GM12892 (cell line): Measurements from ENCODE around the gene SBSN.

ENCODE experiments used
- DNase-seq: peaks from one replicate; pipeline ENCODE4 v3.0.0; 2011; ENCODE audit not compliant: insufficient read length
- FAIRE-seq: peaks from 2 replicates; lab custom pipeline; 2011; peaks lifted over from hg19 to GRCh38; lab: Jason Lieb, UNC
- POLR2A ChIP-seq: IDR thresholded peaks from 2 replicates; pipeline ENCODE4 v1.6.1; 2011; ENCODE audit warnings: low read depth, low read length, control low read depth
- POLR2AphosphoS5 ChIP-seq: IDR thresholded peaks from 2 replicates; pipeline ENCODE4 v1.6.1; 2011; ENCODE audit warnings: low read depth, low read length, control low read depth
- TAF1 ChIP-seq: IDR thresholded peaks from 2 replicates; pipeline ENCODE4 v1.6.1; 2011; ENCODE audit warnings: low read depth, mild to moderate bottlenecking, control low read depth, low read length, borderline replicate concordance

Gene SBSN

GRCh38 chr19:35510626-35510964 lies 17.5 kb downstream of the SBSN start:
- no peak for TF ChIP-seq POLR2A
- DNase-seq = no peak
- peak; percentile 21 for FAIRE-seq

- TF ChIP-seq POLR2A (peak; percentile 45; the same call in 1 of the 2 replicates), POLR2AphosphoS5 (no peak), TAF1 (peak; percentile 82)
- peak; percentile 94 for DNase-seq
- FAIRE-seq = peak; percentile 93
These were observed 18.1 kb downstream of the SBSN start for GRCh38 chr19:35509861-35510625.

- peak; percentile 43; the same call in 1 of the 2 replicates for TF ChIP-seq POLR2A
- no peak; the same call in 1 of the 2 replicates for TF ChIP-seq POLR2AphosphoS5
- TF ChIP-seq TAF1 = no peak
- peak; percentile 84 for FAIRE-seq
These were observed 19.0 kb downstream of the SBSN start for GRCh38 chr19:35509018-35509652.

GRCh38 chr19:35508129-35508528 lies 20.0 kb downstream of the SBSN start:
- no peak for TF ChIP-seq POLR2AphosphoS5
- no peak for TF ChIP-seq POLR2A
- DNase-seq (no peak), FAIRE-seq (no peak)

More at GRCh38 chr19:35509018-35509652, 19.0 kb downstream of the SBSN start:
- peak; percentile 58 for DNase-seq

GRCh38 chr19:35507561-35507960 lies 20.6 kb downstream of the SBSN start:
- FAIRE-seq (peak; percentile 60), DNase-seq (no peak)
- TF ChIP-seq POLR2A = no peak
- TF ChIP-seq POLR2AphosphoS5 = no peak
- TF ChIP-seq TAF1 = no peak

GRCh38 chr19:35506011-35506410 lies 22.1 kb downstream of the SBSN start:
- no peak for DNase-seq
- TF ChIP-seq POLR2A (no peak), TAF1 (no peak), POLR2AphosphoS5 (no peak)
- no peak for FAIRE-seq

GRCh38 chr19:35502751-35503150 lies 25.4 kb downstream of the SBSN start:
- TF ChIP-seq TAF1 (no peak), POLR2A (no peak), POLR2AphosphoS5 (no peak)
- no peak for FAIRE-seq
- DNase-seq = no peak

- DNase-seq (no peak), FAIRE-seq (no peak)
- TF ChIP-seq POLR2AphosphoS5 (no peak), POLR2A (no peak), TAF1 (no peak)
These were observed 26.4 kb downstream of the SBSN start for GRCh38 chr19:35501684-35502083.

GRCh38 chr19:35500611-35501010 lies 27.5 kb downstream of the SBSN start:
- FAIRE-seq (no peak), DNase-seq (no peak)
- TF ChIP-seq POLR2A (no peak), TAF1 (no peak), POLR2AphosphoS5 (no peak)

GRCh38 chr19:35498984-35499527 lies 29.1 kb downstream of the SBSN start:
- FAIRE-seq (no peak), DNase-seq (no peak)
- TF ChIP-seq POLR2A (no peak), POLR2AphosphoS5 (no peak), TAF1 (no peak)

- DNase-seq (no peak), FAIRE-seq (no peak)
- TF ChIP-seq TAF1 (no peak), POLR2AphosphoS5 (no peak), POLR2A (no peak)
These were observed 29.9 kb downstream of the SBSN start for GRCh38 chr19:35498220-35498619.

- no peak for DNase-seq
- FAIRE-seq = no peak
- no peak for TF ChIP-seq POLR2A
- no peak for TF ChIP-seq POLR2AphosphoS5
- no peak for TF ChIP-seq TAF1
These were observed 30.7 kb downstream of the SBSN start for GRCh38 chr19:35497406-35497805.
